ENCODE data around the gene GPRC5A. TPM values are rescaled to one million over a fixed set of nuclear protein-coding genes. Genes with fewer than 3 reads are reported as not detected.
A peak's percentile ranks its signal among the peaks of the same experiment; 100 is the strongest.

GPRC5A gene
- total RNA-seq, 1 experiment from 2014 or later: not detected

DNA sequence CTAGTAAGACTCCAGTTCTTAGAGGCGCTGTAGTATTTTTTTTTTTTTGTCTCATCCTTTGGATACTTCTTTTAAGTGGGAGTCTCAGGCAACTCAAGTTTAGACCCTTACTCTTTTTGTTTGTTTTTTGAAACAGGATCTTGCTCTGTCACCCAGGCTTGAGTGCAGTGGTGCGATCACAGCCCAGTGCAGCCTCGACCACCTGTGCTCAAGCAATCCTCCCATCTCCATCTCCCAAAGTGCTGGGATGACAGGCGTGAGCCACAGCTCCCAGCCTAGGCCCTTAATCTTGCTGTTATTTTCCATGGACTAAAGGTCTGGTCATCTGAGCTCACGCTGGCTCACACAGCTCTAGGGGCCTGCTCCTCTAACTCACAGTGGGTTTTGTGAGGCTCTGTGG, 21.3 kb downstream of the GPRC5A start:
- Histone ChIP-seq H2AFZ (ENCODE audit: low read length) (no peak overlapping the region), H3K4me1 (ENCODE audit: low read length) (peaks cover 8% of the 10 kb centered on the region), H3K4me2 (ENCODE audit: low read depth, low read length, poor library complexity, severe bottlenecking) (no peak overlapping the region), H3K9me2 (replicated peaks; ENCODE audit: insufficient read depth, low read length) (no peaks in the 10 kb centered on the region), H3K9me3 (ENCODE audit: low read length) (no peaks in the 10 kb centered on the region), H3K27me3 (ENCODE audit: low read length) (no peaks in the 10 kb centered on the region), H3K79me2 (ENCODE audit: low read length) (no peaks in the 10 kb centered on the region), H3K27ac (ENCODE audit: low read length) (no peak overlapping the region), H4K20me1 (ENCODE audit: insufficient read depth, low read depth, low read length) (no peaks in the 10 kb centered on the region), H3K36me3 (ENCODE audit: insufficient read depth, low read length) (no peaks in the 10 kb centered on the region), H3K4me3 (ENCODE audit: low read length) (no peak overlapping the region), H3K9ac (ENCODE audit: low read length) (no peak overlapping the region)
- DNase-seq: no peak

DNA sequence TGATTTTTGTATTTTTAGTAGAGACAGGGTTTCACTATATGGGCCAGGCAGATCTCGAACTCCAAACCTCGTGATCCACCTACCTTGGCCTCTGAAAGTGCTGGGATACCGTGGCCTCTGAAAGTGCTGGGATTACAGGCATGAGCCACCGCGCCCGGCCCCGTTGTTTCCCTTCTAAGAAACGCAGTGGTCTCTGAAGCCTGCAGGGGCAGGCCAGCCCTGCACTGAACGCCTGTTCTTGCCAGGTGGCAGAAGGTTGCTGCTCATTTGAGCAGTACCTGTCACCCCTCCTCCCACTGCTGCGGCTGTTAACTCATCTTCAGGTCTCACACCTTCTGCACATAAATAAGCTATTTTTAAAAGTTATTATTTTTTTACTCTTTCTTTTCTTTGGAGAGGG, 24.3 kb downstream of the GPRC5A start:
- Histone ChIP-seq H3K27me3 (ENCODE audit: low read length) (no peaks in the 10 kb centered on the region), H4K20me1 (ENCODE audit: insufficient read depth, low read depth, low read length) (no peaks in the 10 kb centered on the region), H2AFZ (ENCODE audit: low read length) (no peak overlapping the region), H3K36me3 (ENCODE audit: insufficient read depth, low read length) (no peaks in the 10 kb centered on the region), H3K4me2 (ENCODE audit: low read depth, low read length, poor library complexity, severe bottlenecking) (no peak overlapping the region), H3K79me2 (ENCODE audit: low read length) (no peaks in the 10 kb centered on the region), H3K9me2 (replicated peaks; ENCODE audit: insufficient read depth, low read length) (no peaks in the 10 kb centered on the region), H3K9me3 (ENCODE audit: low read length) (no peaks in the 10 kb centered on the region), H3K4me1 (ENCODE audit: low read length) (no peaks in the 10 kb centered on the region), H3K27ac (ENCODE audit: low read length) (no peak overlapping the region), H3K4me3 (ENCODE audit: low read length) (no peak overlapping the region), H3K9ac (ENCODE audit: low read length) (no peak overlapping the region)
- no peak for DNase-seq

DNA sequence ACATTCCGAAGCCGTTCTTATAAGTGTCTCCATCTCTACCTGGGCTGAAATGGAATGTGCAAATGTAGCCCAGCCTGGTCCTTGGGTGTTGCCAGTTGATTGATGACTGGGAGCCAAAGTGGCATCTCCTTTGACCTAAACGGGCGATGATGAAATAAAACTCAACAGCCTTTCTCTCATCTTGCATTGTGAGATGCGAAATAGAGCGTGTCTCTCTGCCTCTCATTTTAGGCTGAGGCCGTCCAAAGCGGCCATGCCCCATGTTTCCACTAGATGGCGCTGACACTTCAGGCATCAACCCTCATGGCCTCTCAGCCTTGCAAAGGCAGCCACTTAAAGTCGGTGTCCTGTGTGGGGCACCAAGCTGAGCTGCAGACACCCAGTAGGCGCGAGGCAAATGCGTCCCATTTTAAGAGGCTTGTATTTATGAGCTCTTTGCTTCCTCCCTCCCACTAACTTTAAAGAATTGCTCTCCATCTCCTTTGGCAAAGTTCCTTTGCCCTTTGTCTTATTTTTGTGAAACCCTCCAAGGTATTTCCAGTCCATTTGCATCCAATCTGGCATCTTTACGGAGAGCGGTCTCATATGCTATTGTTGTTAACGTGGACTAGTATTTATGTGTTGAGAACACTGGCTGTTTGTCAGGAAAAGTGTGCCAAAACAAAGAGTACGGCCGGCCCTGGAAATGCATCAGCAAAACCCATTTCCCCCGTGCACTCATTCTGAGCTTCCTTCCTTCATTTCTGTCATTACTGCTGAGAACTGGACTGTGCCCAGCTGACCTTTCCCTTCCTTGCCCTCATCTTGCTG, 25.0 kb downstream of the GPRC5A start:
- H3K79me2 ChIP-seq (ENCODE audit: low read length): no peaks in the 10 kb centered on the region
- H3K4me3 ChIP-seq (ENCODE audit: low read length): no peak overlapping the region
- H2AFZ ChIP-seq (ENCODE audit: low read length): no peak overlapping the region
- no peaks in the 10 kb centered on the region for H4K20me1 ChIP-seq (ENCODE audit: insufficient read depth, low read depth, low read length)
- no peaks in the 10 kb centered on the region for H3K4me1 ChIP-seq (ENCODE audit: low read length)
- no peaks in the 10 kb centered on the region for H3K9me2 ChIP-seq (replicated peaks; ENCODE audit: insufficient read depth, low read length)
- H3K27me3 ChIP-seq (ENCODE audit: low read length): no peaks in the 10 kb centered on the region
- H3K4me2 ChIP-seq (ENCODE audit: low read depth, low read length, poor library complexity, severe bottlenecking): no peak overlapping the region
- no peaks in the 10 kb centered on the region for H3K9me3 ChIP-seq (ENCODE audit: low read length)
- peak; percentile 93 for DNase-seq
- no peak overlapping the region for H3K27ac ChIP-seq (ENCODE audit: low read length)
- no peak overlapping the region for H3K9ac ChIP-seq (ENCODE audit: low read length)
- H3K36me3 ChIP-seq (ENCODE audit: insufficient read depth, low read length): no peaks in the 10 kb centered on the region

GRCh38 chr12:12917517-12917916, 26.2 kb downstream of the GPRC5A start:
- no peaks in the 10 kb centered on the region for H3K79me2 ChIP-seq (ENCODE audit: low read length)
- H3K36me3 ChIP-seq (ENCODE audit: insufficient read depth, low read length): no peaks in the 10 kb centered on the region
- H4K20me1 ChIP-seq (ENCODE audit: insufficient read depth, low read depth, low read length): no peaks in the 10 kb centered on the region
- DNase-seq: no peak
- H3K4me2 ChIP-seq (ENCODE audit: low read depth, low read length, poor library complexity, severe bottlenecking): no peak overlapping the region
- H3K4me1 ChIP-seq (ENCODE audit: low read length): no peaks in the 10 kb centered on the region
- H3K9me2 ChIP-seq (replicated peaks; ENCODE audit: insufficient read depth, low read length): no peaks in the 10 kb centered on the region
- no peaks in the 10 kb centered on the region for H3K27me3 ChIP-seq (ENCODE audit: low read length)
- no peak overlapping the region for H2AFZ ChIP-seq (ENCODE audit: low read length)
- no peak overlapping the region for H3K4me3 ChIP-seq (ENCODE audit: low read length)
- no peaks in the 10 kb centered on the region for H3K9me3 ChIP-seq (ENCODE audit: low read length)
- H3K27ac ChIP-seq (ENCODE audit: low read length): no peak overlapping the region
- no peak overlapping the region for H3K9ac ChIP-seq (ENCODE audit: low read length)

- Histone ChIP-seq H3K9me2 (replicated peaks; ENCODE audit: insufficient read depth, low read length) (no peaks in the 10 kb centered on the region), H3K27ac (ENCODE audit: low read length) (no peak overlapping the region), H3K9me3 (ENCODE audit: low read length) (no peaks in the 10 kb centered on the region), H4K20me1 (ENCODE audit: insufficient read depth, low read depth, low read length) (no peaks in the 10 kb centered on the region), H3K9ac (ENCODE audit: low read length) (no peak overlapping the region), H3K79me2 (ENCODE audit: low read length) (no peaks in the 10 kb centered on the region), H2AFZ (ENCODE audit: low read length) (no peak overlapping the region), H3K36me3 (ENCODE audit: insufficient read depth, low read length) (no peaks in the 10 kb centered on the region), H3K4me2 (ENCODE audit: low read depth, low read length, poor library complexity, severe bottlenecking) (no peak overlapping the region), H3K27me3 (ENCODE audit: low read length) (no peaks in the 10 kb centered on the region), H3K4me1 (ENCODE audit: low read length) (no peaks in the 10 kb centered on the region), H3K4me3 (ENCODE audit: low read length) (no peak overlapping the region)
- DNase-seq: no peak
Observed at GRCh38 chr12:12918781-12919389, 27.5 kb downstream of the GPRC5A start.

DNA sequence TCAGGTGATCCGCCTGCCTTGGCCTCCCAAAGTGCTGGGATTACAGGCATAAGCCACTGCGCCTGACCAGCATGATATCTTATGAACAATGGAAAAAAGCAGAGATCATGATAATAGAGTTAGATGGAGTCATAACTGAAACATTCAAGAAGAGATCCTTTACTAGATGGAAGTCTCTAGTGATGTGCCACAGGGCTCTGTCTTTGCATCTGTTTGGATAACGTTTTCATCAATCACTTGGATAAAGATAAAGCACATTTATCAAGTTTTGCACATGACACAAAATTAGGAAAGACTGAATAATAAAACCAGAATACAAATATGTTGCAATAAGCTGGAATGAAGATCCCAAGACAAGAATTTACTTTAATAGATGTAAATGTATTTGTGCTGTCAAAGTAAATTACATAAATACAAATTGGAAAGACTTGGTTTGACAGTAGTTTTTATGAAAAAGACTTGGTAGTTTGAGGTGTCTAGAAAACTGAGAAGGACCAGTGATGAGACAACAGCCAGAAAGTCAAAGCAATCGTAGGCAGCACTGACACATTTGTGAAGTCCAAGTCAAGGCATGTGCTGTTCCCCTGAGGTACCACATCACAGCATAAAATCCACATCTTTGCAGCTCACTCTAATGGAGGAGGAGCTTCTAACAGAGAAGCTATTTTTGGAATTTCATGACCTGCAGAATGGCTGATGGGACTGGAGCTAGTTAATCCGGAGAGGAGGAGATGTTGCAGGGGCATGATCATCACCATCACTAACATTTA, 28.5 kb downstream of the GPRC5A start:
- Histone ChIP-seq H3K27ac (ENCODE audit: low read length) (no peak overlapping the region), H4K20me1 (ENCODE audit: insufficient read depth, low read depth, low read length) (no peaks in the 10 kb centered on the region), H3K27me3 (ENCODE audit: low read length) (no peaks in the 10 kb centered on the region), H3K4me1 (ENCODE audit: low read length) (no peaks in the 10 kb centered on the region), H3K4me2 (ENCODE audit: low read depth, low read length, poor library complexity, severe bottlenecking) (no peak overlapping the region), H3K79me2 (ENCODE audit: low read length) (no peaks in the 10 kb centered on the region), H3K9me3 (ENCODE audit: low read length) (no peaks in the 10 kb centered on the region), H3K9me2 (replicated peaks; ENCODE audit: insufficient read depth, low read length) (no peaks in the 10 kb centered on the region), H3K4me3 (ENCODE audit: low read length) (no peak overlapping the region), H3K36me3 (ENCODE audit: insufficient read depth, low read length) (no peaks in the 10 kb centered on the region), H2AFZ (ENCODE audit: low read length) (no peak overlapping the region), H3K9ac (ENCODE audit: low read length) (no peak overlapping the region)
- no peak for DNase-seq

DNA sequence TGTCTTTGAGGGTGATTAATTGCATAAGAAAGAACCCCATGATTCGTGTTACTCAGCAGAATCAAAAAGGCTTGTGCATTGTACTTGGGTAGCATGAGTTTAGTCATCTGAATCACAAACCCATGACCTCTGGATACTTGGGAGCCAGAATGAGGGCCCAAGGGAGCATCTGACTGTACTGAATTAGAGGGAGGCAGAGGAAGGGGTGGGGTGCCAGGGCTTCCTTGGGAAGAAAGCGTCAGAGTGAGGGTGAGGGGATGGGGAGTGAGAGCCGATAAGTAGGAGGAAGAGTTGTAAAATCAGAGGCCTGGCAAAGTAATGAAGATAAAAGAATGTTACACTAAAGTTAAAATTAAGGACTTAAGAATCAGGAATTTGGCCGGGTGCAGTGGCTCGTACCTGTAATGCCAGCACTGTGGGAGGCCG, 30.8 kb downstream of the GPRC5A start:
- DNase-seq: no peak
- no peaks in the 10 kb centered on the region for H4K20me1 ChIP-seq (ENCODE audit: insufficient read depth, low read depth, low read length)
- no peaks in the 10 kb centered on the region for H3K4me1 ChIP-seq (ENCODE audit: low read length)
- no peak overlapping the region for H3K27ac ChIP-seq (ENCODE audit: low read length)
- no peaks in the 10 kb centered on the region for H3K9me2 ChIP-seq (replicated peaks; ENCODE audit: insufficient read depth, low read length)
- no peaks in the 10 kb centered on the region for H3K36me3 ChIP-seq (ENCODE audit: insufficient read depth, low read length)
- no peak overlapping the region for H3K9ac ChIP-seq (ENCODE audit: low read length)
- H3K27me3 ChIP-seq (ENCODE audit: low read length): no peaks in the 10 kb centered on the region
- no peak overlapping the region for H2AFZ ChIP-seq (ENCODE audit: low read length)
- no peaks in the 10 kb centered on the region for H3K79me2 ChIP-seq (ENCODE audit: low read length)
- no peak overlapping the region for H3K4me2 ChIP-seq (ENCODE audit: low read depth, low read length, poor library complexity, severe bottlenecking)
- no peaks in the 10 kb centered on the region for H3K9me3 ChIP-seq (ENCODE audit: low read length)
- H3K4me3 ChIP-seq (ENCODE audit: low read length): no peak overlapping the region

DNA sequence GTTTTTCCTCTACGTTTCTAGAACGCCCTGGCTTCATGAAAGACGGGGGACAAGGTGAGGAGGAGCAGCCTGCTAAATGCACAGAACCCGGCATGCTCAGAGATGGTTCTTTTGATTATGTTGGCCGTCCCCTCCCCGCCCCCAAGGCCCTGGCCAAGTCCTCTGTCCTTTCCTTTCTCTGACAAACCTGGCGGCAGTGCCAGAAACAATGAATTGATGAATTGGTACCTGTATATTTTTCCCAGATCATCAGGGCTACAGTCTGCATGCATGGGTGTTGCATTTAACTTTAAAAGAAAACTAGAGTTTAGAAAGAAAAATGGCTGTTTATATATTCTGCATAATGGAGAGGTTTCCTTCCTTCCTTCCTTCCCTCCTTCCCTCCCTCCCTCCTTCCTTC, 31.6 kb downstream of the GPRC5A start:
- Histone ChIP-seq H3K9me3 (ENCODE audit: low read length) (no peaks in the 10 kb centered on the region), H3K27me3 (ENCODE audit: low read length) (no peaks in the 10 kb centered on the region), H3K9ac (ENCODE audit: low read length) (no peak overlapping the region), H3K4me1 (ENCODE audit: low read length) (no peaks in the 10 kb centered on the region), H3K36me3 (ENCODE audit: insufficient read depth, low read length) (no peaks in the 10 kb centered on the region), H4K20me1 (ENCODE audit: insufficient read depth, low read depth, low read length) (no peaks in the 10 kb centered on the region), H3K4me2 (ENCODE audit: low read depth, low read length, poor library complexity, severe bottlenecking) (no peak overlapping the region), H3K27ac (ENCODE audit: low read length) (no peak overlapping the region), H3K4me3 (ENCODE audit: low read length) (no peak overlapping the region), H2AFZ (ENCODE audit: low read length) (no peak overlapping the region), H3K9me2 (replicated peaks; ENCODE audit: insufficient read depth, low read length) (no peaks in the 10 kb centered on the region), H3K79me2 (ENCODE audit: low read length) (no peaks in the 10 kb centered on the region)
- DNase-seq: no peak
